Activated CD8-positive, alpha-beta T cell treated with anti-CD3 and anti-CD28 coated beads for 36 hours (primary cell): ENCODE measurements around the gene ACSF3. TPM values are rescaled to one million over a fixed set of nuclear protein-coding genes. Genes with fewer than 3 reads are reported as not detected.

Experiments
- ATAC-seq: fragments of 200-7000 bp; cut with Tn5 transposase; one replicate; pipeline ENCODE4 v1.10.0; 2021; ENCODE audit warnings: mild to moderate bottlenecking, moderate library complexity
- CTCF ChIA-PET: fragments of 350-600 bp; sonication (Branson Sonifier 250); formaldehyde crosslinking; loops from one replicate; lab custom pipeline; 2021; ENCODE audit warnings: antibody characterized with exemption; lab: Charles Lee
- POLR2A ChIA-PET: fragments of 350-600 bp; sonication (Branson Sonifier 250); formaldehyde crosslinking; loops from one replicate; lab custom pipeline; 2021; ENCODE audit warnings: antibody characterized with exemption; lab: Charles Lee
- DNase-seq: peaks from one replicate; pipeline ENCODE4 v3.0.0-alpha.2; 2020
- H3K27ac Mint-ChIP-seq: one replicate; pipeline ENCODE4 v1.8.0; 2021; ENCODE audit warnings: mild to moderate bottlenecking, mixed read lengths
- H3K27me3 Mint-ChIP-seq: one replicate; pipeline ENCODE4 v1.8.0; 2021; ENCODE audit warnings: mixed read lengths
- H3K36me3 Mint-ChIP-seq: one replicate; pipeline ENCODE4 v1.8.0; 2021; ENCODE audit warnings: low read depth, mixed read lengths
- H3K4me1 Mint-ChIP-seq: one replicate; pipeline ENCODE4 v1.8.0; 2021; ENCODE audit warnings: low read depth, mixed read lengths
- H3K4me3 Mint-ChIP-seq: one replicate; pipeline ENCODE4 v1.8.0; 2021; ENCODE audit warnings: mild to moderate bottlenecking, moderate library complexity, mixed read lengths
- H3K9me3 Mint-ChIP-seq: one replicate; pipeline ENCODE4 v1.8.0; 2021; ENCODE audit warnings: mixed read lengths
- intact Hi-C: fragments of 100-400 bp; cut with micrococcal nuclease; formaldehyde crosslinking; loops from one replicate; pipeline ENCODE4 v1.10.0; 2022
- total RNA-seq, 2 experiments: library from RNA; stranded (reverse); gene quantifications; one replicate each; pipeline ENCODE4 v1.2.3, GENCODE V29; 2021
- TF ChIP-seq, protein P1 (sequence below): fragments of 200-600 bp; IDR thresholded peaks from one replicate; pipeline ENCODE4 v1.8.0; 2022; ENCODE audit warnings: antibody characterized with exemption, mild to moderate bottlenecking

Gene ACSF3
- total RNA-seq, 2 experiments from 2014 or later: 44.6 to 45.9 TPM

DNA sequence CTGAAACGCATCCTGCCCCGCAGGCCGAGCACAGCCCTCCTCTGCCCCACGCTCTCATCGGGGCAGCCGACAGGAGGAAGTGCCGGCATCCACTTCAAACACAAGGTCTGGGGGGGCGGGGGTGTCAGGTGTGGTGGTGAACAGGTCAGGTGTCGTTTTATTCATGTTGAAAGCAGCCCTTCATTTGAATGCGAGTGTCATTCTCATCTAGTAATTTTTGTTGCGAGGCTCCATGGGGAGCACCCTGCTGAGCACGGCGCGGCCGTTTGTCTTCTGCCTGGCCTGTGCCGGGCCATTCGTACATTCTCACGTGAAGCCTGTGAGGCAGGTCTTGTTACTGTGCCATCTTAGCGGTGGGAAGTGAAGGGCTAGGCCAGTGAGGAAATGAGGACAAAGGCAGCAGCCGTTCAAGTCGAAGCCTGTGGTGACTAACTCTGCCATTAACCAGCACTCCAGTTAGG is 1.9 kb downstream of the ACSF3 start:
- no peak for ATAC-seq
- DNase-seq: peak; percentile 31
- POLR2A ChIA-PET: no interaction called here
- intact Hi-C loops: loop anchor here (10.0 kb wide), 2 partner anchors 71 to 151 kb away; no protein-coding TSS in a partner anchor
- Mint-ChIP-seq H3K27ac (peak overlapping the region; percentile 96), H3K36me3 (peaks cover 32% of the 10 kb centered on the region), H3K27me3 (no peaks in the 10 kb centered on the region), H3K4me3 (peak overlapping the region; percentile 85), H3K9me3 (no peaks in the 10 kb centered on the region), H3K4me1 (peaks cover 52% of the 10 kb centered on the region)
- CTCF ChIA-PET: interaction anchor here (1.5 kb wide), 1 partner anchor 122 kb away, joined by 4 read pairs; the partner anchor contains the start of gene ZNF778
- TF ChIP-seq, protein P1, sequence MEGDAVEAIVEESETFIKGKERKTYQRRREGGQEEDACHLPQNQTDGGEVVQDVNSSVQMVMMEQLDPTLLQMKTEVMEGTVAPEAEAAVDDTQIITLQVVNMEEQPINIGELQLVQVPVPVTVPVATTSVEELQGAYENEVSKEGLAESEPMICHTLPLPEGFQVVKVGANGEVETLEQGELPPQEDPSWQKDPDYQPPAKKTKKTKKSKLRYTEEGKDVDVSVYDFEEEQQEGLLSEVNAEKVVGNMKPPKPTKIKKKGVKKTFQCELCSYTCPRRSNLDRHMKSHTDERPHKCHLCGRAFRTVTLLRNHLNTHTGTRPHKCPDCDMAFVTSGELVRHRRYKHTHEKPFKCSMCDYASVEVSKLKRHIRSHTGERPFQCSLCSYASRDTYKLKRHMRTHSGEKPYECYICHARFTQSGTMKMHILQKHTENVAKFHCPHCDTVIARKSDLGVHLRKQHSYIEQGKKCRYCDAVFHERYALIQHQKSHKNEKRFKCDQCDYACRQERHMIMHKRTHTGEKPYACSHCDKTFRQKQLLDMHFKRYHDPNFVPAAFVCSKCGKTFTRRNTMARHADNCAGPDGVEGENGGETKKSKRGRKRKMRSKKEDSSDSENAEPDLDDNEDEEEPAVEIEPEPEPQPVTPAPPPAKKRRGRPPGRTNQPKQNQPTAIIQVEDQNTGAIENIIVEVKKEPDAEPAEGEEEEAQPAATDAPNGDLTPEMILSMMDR: no peak

DNA sequence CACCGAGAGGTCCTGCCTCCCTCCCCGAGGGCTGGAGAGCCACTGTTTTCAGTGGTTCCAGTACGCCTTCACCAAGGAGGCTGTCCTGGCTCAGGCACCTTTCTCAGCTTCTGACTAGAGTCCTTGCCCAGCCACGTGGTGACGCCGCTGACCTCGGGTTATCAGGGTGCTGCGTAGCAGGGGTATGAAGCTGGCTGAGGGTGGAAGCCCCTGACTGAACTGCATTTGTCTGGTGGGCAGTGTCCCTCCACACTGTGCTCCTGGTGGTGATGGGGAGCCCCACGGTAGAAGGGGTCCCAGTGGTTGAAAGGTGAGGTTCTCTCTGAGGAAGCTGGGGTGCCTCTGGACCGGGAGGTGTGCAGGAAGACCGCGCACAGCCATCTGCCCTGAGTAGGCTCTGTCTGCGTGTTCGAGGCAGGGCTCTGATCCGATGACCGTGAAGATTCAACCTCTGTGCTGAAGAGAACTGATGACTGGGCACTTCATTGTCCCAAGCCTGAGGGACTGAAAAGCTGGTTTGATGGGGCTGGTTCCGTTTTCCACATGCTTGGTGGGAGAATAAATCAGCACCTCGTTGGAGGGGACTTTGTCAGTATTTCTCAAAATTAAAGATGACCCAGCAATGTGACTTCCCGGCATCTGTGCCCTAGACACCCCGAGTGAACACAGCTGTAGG is 2.5 kb downstream of the ACSF3 start:
- Mint-ChIP-seq H3K9me3 (no peaks in the 10 kb centered on the region), H3K27ac (peak overlapping the region; percentile 96), H3K4me1 (peaks cover 55% of the 10 kb centered on the region), H3K36me3 (peaks cover 36% of the 10 kb centered on the region), H3K27me3 (no peaks in the 10 kb centered on the region), H3K4me3 (peak overlapping the region; percentile 85)
- DNase-seq (no peak), ATAC-seq (no peak)
- ChIA-PET POLR2A (interaction anchor here (0.6 to 3.2 kb wide), 15 partner anchors 11 to 394 kb away, joined by 3 to 20 read pairs (median 4); partner anchors contain the start of gene APRT), CTCF (interaction anchor here (1.0 to 1.5 kb wide), 3 partner anchors 16 to 240 kb away, joined by 4 to 5 read pairs (median 4); partner anchors contain the start of genes GALNS and TRAPPC2L)
- TF ChIP-seq, protein P1: no peak
- intact Hi-C loops: loop anchor here (10.0 kb wide), 2 partner anchors 71 to 151 kb away; no protein-coding TSS in a partner anchor

DNA sequence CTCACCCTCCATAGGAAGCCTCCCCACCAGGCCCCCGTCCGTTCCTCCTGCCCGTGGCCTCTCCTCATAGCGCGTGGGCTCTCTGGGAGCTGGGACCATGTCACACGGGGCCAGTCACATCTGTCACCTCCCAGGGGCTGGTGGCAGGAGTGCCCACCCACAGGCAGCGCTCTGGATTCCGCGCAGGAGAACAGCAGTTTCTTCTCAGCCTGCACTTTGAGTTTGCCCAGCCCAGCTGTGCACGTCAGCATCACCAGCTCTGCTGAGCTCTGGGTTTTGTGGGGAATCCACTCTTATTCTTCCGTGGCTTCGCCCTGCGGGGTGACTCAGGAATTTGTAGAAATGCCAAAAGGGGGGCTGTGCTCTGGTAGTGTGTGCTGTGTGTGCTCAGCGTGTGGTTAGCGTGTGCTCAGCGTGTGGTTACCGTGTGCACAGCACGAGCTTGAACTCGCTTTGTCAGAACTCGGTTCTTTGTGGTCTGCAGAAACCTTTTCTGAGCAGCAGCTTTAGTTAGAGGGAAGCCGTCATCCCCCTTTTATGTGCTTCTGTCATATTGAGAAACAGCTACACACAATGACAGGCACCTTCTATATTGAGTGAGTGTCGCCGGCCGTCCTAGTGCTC is 3.2 kb downstream of the ACSF3 start:
- Mint-ChIP-seq H3K9me3 (no peaks in the 10 kb centered on the region), H3K4me3 (peak overlapping the region; percentile 85), H3K4me1 (peaks cover 62% of the 10 kb centered on the region), H3K27ac (peak overlapping the region; percentile 96), H3K27me3 (no peaks in the 10 kb centered on the region), H3K36me3 (peaks cover 43% of the 10 kb centered on the region)
- POLR2A ChIA-PET: interaction anchor here (0.6 to 3.2 kb wide), 16 partner anchors 12 to 447 kb away, joined by 3 to 20 read pairs (median 4); partner anchors contain the start of gene APRT
- TF ChIP-seq, protein P1: no peak
- peak; percentile 93 for DNase-seq
- CTCF ChIA-PET: interaction anchor here (1.0 to 1.5 kb wide), 5 partner anchors 15 to 240 kb away, joined by 3 to 5 read pairs (median 4); partner anchors contain the start of genes GALNS and TRAPPC2L
- ATAC-seq: peak; percentile 84
- intact Hi-C loops: loop anchor here (1.0 to 10.0 kb wide), 3 partner anchors 18 to 152 kb away; no protein-coding TSS in a partner anchor

DNA sequence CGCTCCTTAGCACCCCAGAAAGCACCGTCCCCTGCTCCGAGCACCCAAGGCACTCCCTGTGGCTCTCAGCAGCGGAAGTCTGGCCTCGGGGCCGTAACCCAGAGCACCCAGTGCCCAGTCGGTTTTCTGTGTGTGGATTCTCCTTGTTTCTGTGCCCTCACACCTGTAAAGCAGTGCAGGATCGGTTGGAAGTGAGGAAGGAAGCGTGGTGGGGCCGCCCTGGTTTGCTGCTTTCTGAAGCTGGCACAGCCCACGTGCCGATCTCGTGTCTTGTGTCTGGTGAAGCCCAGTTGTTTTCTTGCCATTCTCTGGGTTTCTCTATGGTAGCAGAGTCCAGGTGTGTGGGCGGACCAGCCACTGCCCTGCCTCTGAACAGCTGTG is 3.7 kb downstream of the ACSF3 start:
- Mint-ChIP-seq H3K36me3 (peaks cover 44% of the 10 kb centered on the region), H3K9me3 (no peaks in the 10 kb centered on the region), H3K4me3 (peak overlapping the region; percentile 85), H3K27ac (peak overlapping the region; percentile 96), H3K4me1 (peaks cover 66% of the 10 kb centered on the region), H3K27me3 (no peaks in the 10 kb centered on the region)
- ChIA-PET CTCF (interaction anchor here (1.0 to 1.5 kb wide), 5 partner anchors 14 to 241 kb away, joined by 3 to 5 read pairs (median 4); partner anchors contain the start of genes GALNS and TRAPPC2L), POLR2A (interaction anchor here (0.7 to 3.2 kb wide), 13 partner anchors 12 to 326 kb away, joined by 3 to 20 read pairs (median 4); no protein-coding TSS in a partner anchor)
- TF ChIP-seq, protein P1: no peak
- DNase-seq (no peak), ATAC-seq (no peak)
- intact Hi-C loops: loop anchor here (1.0 to 10.0 kb wide), 3 partner anchors 18 to 153 kb away; no protein-coding TSS in a partner anchor
